HEK293 (cell line): ENCODE measurements around the gene BANF2.

Source experiments
- CTCF ChIP-seq: fragments of 450-650 bp; formaldehyde crosslinking; IDR thresholded peaks from 2 replicates; pipeline ENCODE4 v1.5.1; 2016; ENCODE audit warnings: missing biosample characterization, missing genetic modification characterization
- TRIM28 ChIP-seq: IDR thresholded peaks from 2 replicates; pipeline ENCODE4 v1.6.1; 2011; ENCODE audit warnings: low read length, control low read depth, borderline replicate concordance
- YY1 ChIP-seq: fragments of 450-650 bp; formaldehyde crosslinking; IDR thresholded peaks from 2 replicates; pipeline ENCODE4 v1.5.1; 2018; ENCODE audit warnings: missing biosample characterization, missing genetic modification characterization
- ZNF24 ChIP-seq: fragments of 450-650 bp; formaldehyde crosslinking; IDR thresholded peaks from 2 replicates; pipeline ENCODE4 v1.5.1; 2016; ENCODE audit warnings: missing biosample characterization, missing genetic modification characterization
- ZNF571 ChIP-seq: fragments of 450-650 bp; formaldehyde crosslinking; IDR thresholded peaks from 2 replicates; pipeline ENCODE4 v1.5.0; 2017; ENCODE audit warnings: missing biosample characterization, missing genetic modification characterization
- ZNF639 ChIP-seq: fragments of 450-650 bp; formaldehyde crosslinking; IDR thresholded peaks from 2 replicates; pipeline ENCODE4 v1.5.1; 2016; ENCODE audit warnings: missing biosample characterization, missing genetic modification characterization
- ZSCAN23 ChIP-seq: fragments of 450-650 bp; formaldehyde crosslinking; IDR thresholded peaks from 2 replicates; pipeline ENCODE4 v1.5.1; 2016; ENCODE audit warnings: missing biosample characterization, missing genetic modification characterization

- TF ChIP-seq CTCF (tag by site-specific recombination) (no peak), TRIM28 (no peak), ZNF571 (tag by site-specific recombination) (no peak), ZSCAN23 (no peak), ZNF639 (tag by site-specific recombination) (no peak), YY1 (tag by site-specific recombination) (no peak), ZNF24 (tag by site-specific recombination) (no peak)
Measured at GRCh38 chr20:17720755-17721154, 21.0 kb downstream of the BANF2 start.
